Activated CD8-positive, alpha-beta T cell treated with anti-CD3 and anti-CD28 coated beads, Interleukin-2, amount 10 ng/mL, durations not matched to agents 7 days and 5 days (primary cell): ENCODE data around the gene TP53I11. TPM values are rescaled to one million over a fixed set of nuclear protein-coding genes. Genes with fewer than 3 reads are reported as not detected.

Source experiments
- ATAC-seq: fragments of 150-1000 bp; cut with Tn5 transposase; one replicate; pipeline ENCODE4 v1.10.0; 2021; ENCODE audit warnings: moderate library complexity
- CTCF ChIA-PET: fragments of 350-600 bp; sonication (Branson Sonifier 250); formaldehyde crosslinking; loops from one replicate; lab custom pipeline; 2021; ENCODE audit warnings: antibody characterized with exemption; lab: Charles Lee
- POLR2A ChIA-PET: fragments of 350-600 bp; sonication (Branson Sonifier 250); formaldehyde crosslinking; loops from one replicate; lab custom pipeline; 2021; ENCODE audit warnings: antibody characterized with exemption; lab: Charles Lee
- DNase-seq: peaks from one replicate; pipeline ENCODE4 v3.0.0-alpha.2; 2020
- H3K27ac Mint-ChIP-seq: one replicate; pipeline ENCODE4 v1.8.0; 2021; ENCODE audit warnings: mild to moderate bottlenecking, mixed read lengths
- H3K27me3 Mint-ChIP-seq: one replicate; pipeline ENCODE4 v1.8.0; 2021; ENCODE audit warnings: low read depth, mixed read lengths
- H3K36me3 Mint-ChIP-seq: one replicate; pipeline ENCODE4 v1.8.0; 2021; ENCODE audit warnings: low read depth, mixed read lengths
- H3K4me1 Mint-ChIP-seq: one replicate; pipeline ENCODE4 v1.8.0; 2021; ENCODE audit warnings: low read depth, mixed read lengths
- H3K4me3 Mint-ChIP-seq: one replicate; pipeline ENCODE4 v1.8.0; 2021; ENCODE audit warnings: mild to moderate bottlenecking, mixed read lengths
- H3K9me3 Mint-ChIP-seq: one replicate; pipeline ENCODE4 v1.8.0; 2022; ENCODE audit warnings: mixed read lengths; ENCODE audit not compliant: insufficient read depth
- total RNA-seq, 2 experiments: library from RNA; stranded (reverse); gene quantifications; one replicate each; pipeline ENCODE4 v1.2.3, GENCODE V29; 2021

Gene TP53I11
- total RNA-seq, 2 experiments from 2014 or later = 1.4 to 2.5 TPM

- ChIA-PET CTCF (interaction anchor here (0.8 to 1.9 kb wide), 4 partner anchors 12 to 150 kb away, joined by 3 to 13 read pairs (median 5); no protein-coding TSS in a partner anchor), POLR2A (no interaction called here)
- Mint-ChIP-seq H3K36me3 (no peaks in the 10 kb centered on the region), H3K9me3 (no peaks in the 10 kb centered on the region), H3K4me1 (peaks cover 27% of the 10 kb centered on the region), H3K27ac (no peak overlapping the region), H3K27me3 (peaks cover 18% of the 10 kb centered on the region), H3K4me3 (no peak overlapping the region)
- no peak for DNase-seq
- ATAC-seq = no peak
Measured at GRCh38 chr11:44952500-44953260, 2.0 kb upstream of the TP53I11 start.

- H3K27me3 Mint-ChIP-seq = peaks cover 18% of the 10 kb centered on the region
- peaks cover 27% of the 10 kb centered on the region for H3K4me1 Mint-ChIP-seq
- no peak for ATAC-seq
- no peaks in the 10 kb centered on the region for H3K36me3 Mint-ChIP-seq
- no peak overlapping the region for H3K27ac Mint-ChIP-seq
- DNase-seq = no peak
- no peak overlapping the region for H3K4me3 Mint-ChIP-seq
- no peaks in the 10 kb centered on the region for H3K9me3 Mint-ChIP-seq
- POLR2A ChIA-PET = no interaction called here
- CTCF ChIA-PET = interaction anchor here (0.8 to 1.6 kb wide), 3 partner anchors 11 to 151 kb away, joined by 3 to 13 read pairs (median 4); no protein-coding TSS in a partner anchor
Measured at GRCh38 chr11:44952082-44952481, 1.4 kb upstream of the TP53I11 start.

GRCh38 chr11:44950031-44950624 is 555 bp downstream of the TP53I11 start:
- peaks cover 18% of the 10 kb centered on the region for H3K27me3 Mint-ChIP-seq
- ChIA-PET CTCF (interaction anchor here (0.6 to 1.4 kb wide), 5 partner anchors 9 to 155 kb away, joined by 3 to 8 read pairs (median 5); no protein-coding TSS in a partner anchor), POLR2A (interaction anchor here (1.1 kb wide), 1 partner anchor 130 kb away, joined by 3 read pairs; no protein-coding TSS in a partner anchor)

GRCh38 chr11:44949160-44950030 is 1.3 kb downstream of the TP53I11 start:
- Mint-ChIP-seq H3K4me3 (peak overlapping the region; percentile 46), H3K9me3 (no peaks in the 10 kb centered on the region), H3K4me1 (peaks cover 15% of the 10 kb centered on the region), H3K36me3 (no peaks in the 10 kb centered on the region), H3K27me3 (peaks cover 18% of the 10 kb centered on the region), H3K27ac (no peak overlapping the region)
- ChIA-PET CTCF (interaction anchor here (1.4 to 6.8 kb wide), 3 partner anchors 13 to 155 kb away, joined by 6 to 61 read pairs (median 8); no protein-coding TSS in a partner anchor), POLR2A (no interaction called here)
- peak; percentile 35 for DNase-seq
- peak; percentile 13 for ATAC-seq

More at GRCh38 chr11:44950031-44950624, 555 bp downstream of the TP53I11 start:
- Mint-ChIP-seq H3K9me3 (no peaks in the 10 kb centered on the region), H3K36me3 (no peaks in the 10 kb centered on the region), H3K27ac (no peak overlapping the region), H3K4me3 (peak overlapping the region; percentile 50), H3K4me1 (peaks cover 22% of the 10 kb centered on the region)
- DNase-seq = no peak
- ATAC-seq = no peak

- no peak overlapping the region for H3K27ac Mint-ChIP-seq
- DNase-seq (no peak), ATAC-seq (no peak)
- ChIA-PET POLR2A (interaction anchor here (3.3 kb wide), 1 partner anchor 131 kb away, joined by 9 read pairs; no protein-coding TSS in a partner anchor), CTCF (interaction anchor here (0.8 to 6.8 kb wide), 7 partner anchors 8 to 162 kb away, joined by 4 to 61 read pairs (median 4); no protein-coding TSS in a partner anchor)
- H3K36me3 Mint-ChIP-seq = no peaks in the 10 kb centered on the region
- H3K4me1 Mint-ChIP-seq = peaks cover 12% of the 10 kb centered on the region
- H3K4me3 Mint-ChIP-seq = no peak overlapping the region
- peaks cover 18% of the 10 kb centered on the region for H3K27me3 Mint-ChIP-seq
- H3K9me3 Mint-ChIP-seq = no peaks in the 10 kb centered on the region
Measured at GRCh38 chr11:44948155-44948554, 2.5 kb downstream of the TP53I11 start.

- no peaks in the 10 kb centered on the region for H3K9me3 Mint-ChIP-seq
- no peaks in the 10 kb centered on the region for H3K36me3 Mint-ChIP-seq
- CTCF ChIA-PET = interaction anchor here (1.1 to 6.8 kb wide), 4 partner anchors 11 to 163 kb away, joined by 4 to 61 read pairs (median 6); no protein-coding TSS in a partner anchor
- H3K4me3 Mint-ChIP-seq = no peak overlapping the region
- H3K27ac Mint-ChIP-seq = no peak overlapping the region
- peaks cover 16% of the 10 kb centered on the region for H3K4me1 Mint-ChIP-seq
- peaks cover 16% of the 10 kb centered on the region for H3K27me3 Mint-ChIP-seq
- ATAC-seq (no peak), DNase-seq (no peak)
- POLR2A ChIA-PET = interaction anchor here (3.3 kb wide), 1 partner anchor 133 kb away, joined by 9 read pairs; no protein-coding TSS in a partner anchor
Measured at GRCh38 chr11:44947114-44947513, 3.6 kb downstream of the TP53I11 start.

- H3K36me3 Mint-ChIP-seq = no peaks in the 10 kb centered on the region
- ChIA-PET POLR2A (interaction anchor here (0.8 to 3.3 kb wide), 2 partner anchors 133 to 157 kb away, joined by 3 to 9 read pairs; no protein-coding TSS in a partner anchor), CTCF (interaction anchor here (1.1 to 6.8 kb wide), 4 partner anchors 10 to 158 kb away, joined by 4 to 61 read pairs (median 8); no protein-coding TSS in a partner anchor)
- no peak overlapping the region for H3K27ac Mint-ChIP-seq
- ATAC-seq = no peak
- peaks cover 12% of the 10 kb centered on the region for H3K4me1 Mint-ChIP-seq
- no peak overlapping the region for H3K4me3 Mint-ChIP-seq
- no peak for DNase-seq
- no peaks in the 10 kb centered on the region for H3K9me3 Mint-ChIP-seq
- H3K27me3 Mint-ChIP-seq = peaks cover 16% of the 10 kb centered on the region
Measured at GRCh38 chr11:44946263-44946662, 4.4 kb downstream of the TP53I11 start.

GRCh38 chr11:44945666-44946065 is 5.0 kb downstream of the TP53I11 start:
- ChIA-PET POLR2A (interaction anchor here (3.3 kb wide), 1 partner anchor 134 kb away, joined by 9 read pairs; no protein-coding TSS in a partner anchor), CTCF (interaction anchor here (1.1 to 6.8 kb wide), 5 partner anchors 9 to 159 kb away, joined by 3 to 61 read pairs (median 4); no protein-coding TSS in a partner anchor)
- peaks cover 14% of the 10 kb centered on the region for H3K27me3 Mint-ChIP-seq
- H3K27ac Mint-ChIP-seq = no peak overlapping the region
- peaks cover 10% of the 10 kb centered on the region for H3K4me1 Mint-ChIP-seq
- H3K9me3 Mint-ChIP-seq = no peaks in the 10 kb centered on the region
- ATAC-seq (no peak), DNase-seq (no peak)
- H3K4me3 Mint-ChIP-seq = no peak overlapping the region
- H3K36me3 Mint-ChIP-seq = no peaks in the 10 kb centered on the region

GRCh38 chr11:44944853-44945235 is 5.8 kb downstream of the TP53I11 start:
- ChIA-PET CTCF (interaction anchor here (1.1 to 6.8 kb wide), 4 partner anchors 8 to 159 kb away, joined by 3 to 61 read pairs (median 6); no protein-coding TSS in a partner anchor), POLR2A (interaction anchor here (3.3 kb wide), 1 partner anchor 135 kb away, joined by 9 read pairs; no protein-coding TSS in a partner anchor)
- Mint-ChIP-seq H3K27ac (no peak overlapping the region), H3K27me3 (peaks cover 14% of the 10 kb centered on the region), H3K4me3 (no peak overlapping the region), H3K36me3 (no peaks in the 10 kb centered on the region), H3K4me1 (peaks cover 10% of the 10 kb centered on the region), H3K9me3 (no peaks in the 10 kb centered on the region)
- DNase-seq (no peak), ATAC-seq (no peak)

- Mint-ChIP-seq H3K36me3 (no peaks in the 10 kb centered on the region), H3K9me3 (no peaks in the 10 kb centered on the region), H3K4me3 (no peak overlapping the region), H3K27me3 (peaks cover 13% of the 10 kb centered on the region), H3K27ac (no peak overlapping the region), H3K4me1 (peaks cover 10% of the 10 kb centered on the region)
- ATAC-seq (no peak), DNase-seq (no peak)
- CTCF ChIA-PET = interaction anchor here (1.1 to 6.8 kb wide), 3 partner anchors 8 to 160 kb away, joined by 3 to 61 read pairs (median 8); no protein-coding TSS in a partner anchor
- POLR2A ChIA-PET = no interaction called here
Measured at GRCh38 chr11:44944181-44944852, 6.4 kb downstream of the TP53I11 start.
